HG02981 (cell line): ENCODE measurements around the gene HOXC12.

Experiments
- ATAC-seq: cut with Tn5 transposase; IDR thresholded peaks from one replicate; pipeline ENCODE4 v1.9.1; 2021; ENCODE audit warnings: mild to moderate bottlenecking, moderate library complexity; ENCODE audit not compliant: unreplicated experiment

The HOXC12 gene

GRCh38 chr12:53971129-53971528, 16.4 kb downstream of the HOXC12 start:
- no peak for ATAC-seq

- no peak for ATAC-seq
Measured at GRCh38 chr12:53971686-53972085, 17.0 kb downstream of the HOXC12 start.

- no peak for ATAC-seq
Measured at GRCh38 chr12:53972152-53972702, 17.5 kb downstream of the HOXC12 start.

- no peak for ATAC-seq
Measured at GRCh38 chr12:53972722-53973235, 18.1 kb downstream of the HOXC12 start, which contains the start of gene HOXC11. HOXC11 (plus strand) TSS chr12:53973126; CDS start chr12:53973242, 116 bp downstream.

- ATAC-seq: no peak
Measured at GRCh38 chr12:53973236-53974042, 18.7 kb downstream of the HOXC12 start.

- ATAC-seq: no peak
Measured at GRCh38 chr12:53974084-53975063, 19.7 kb downstream of the HOXC12 start, which contains the start of gene HOTAIR. HOTAIR (minus strand) TSS chr12:53974954.

GRCh38 chr12:53975064-53975471, 20.4 kb downstream of the HOXC12 start:
- ATAC-seq: no peak

- ATAC-seq: no peak
Measured at GRCh38 chr12:53975479-53976152, 20.9 kb downstream of the HOXC12 start.

- ATAC-seq: no peak
Measured at GRCh38 chr12:53976172-53976822, 21.6 kb downstream of the HOXC12 start.

- ATAC-seq: no peak
Measured at GRCh38 chr12:53976823-53977595, 22.3 kb downstream of the HOXC12 start.

GRCh38 chr12:53977596-53978445, 23.1 kb downstream of the HOXC12 start:
- no peak for ATAC-seq

- no peak for ATAC-seq
Measured at GRCh38 chr12:53978477-53979356, 24.0 kb downstream of the HOXC12 start.

GRCh38 chr12:53980104-53980801, 25.6 kb downstream of the HOXC12 start:
- ATAC-seq: no peak

GRCh38 chr12:53980802-53981496, 26.2 kb downstream of the HOXC12 start:
- ATAC-seq: no peak

- ATAC-seq: no peak
Measured at GRCh38 chr12:53981634-53982565, 27.2 kb downstream of the HOXC12 start.
